ENCODE measurements around the gene ME3. TPM values are rescaled to one million over a fixed set of nuclear protein-coding genes. Genes with fewer than 3 reads are reported as not detected.

The ME3 gene
- polyA plus RNA-seq, 2 of the 4 experiments (the other 2 are of a cell fraction) = 19.7 to 22.3 TPM

DNA sequence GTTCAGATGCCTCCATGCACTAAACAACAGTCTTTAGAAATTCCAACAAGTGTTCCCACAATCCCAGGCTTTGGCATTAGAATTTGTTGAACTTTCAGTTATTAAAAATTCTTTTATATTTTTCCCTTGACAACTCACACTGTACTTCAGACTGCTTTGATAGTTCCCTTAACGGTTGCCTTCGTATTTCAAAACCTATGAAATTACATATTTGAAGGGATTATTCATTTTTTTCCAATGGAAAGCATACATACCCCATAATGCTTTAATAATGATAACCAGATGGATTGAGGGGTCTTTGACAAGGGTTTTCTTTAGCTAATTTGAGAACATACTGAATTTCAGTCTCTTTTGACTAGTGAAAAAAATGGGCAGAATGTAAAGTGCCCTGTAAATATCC lies 76.5 kb downstream of the ME3 start:
- Histone ChIP-seq H3K4me2 (no peak overlapping the region), H3K4me3 (no peak overlapping the region), H3K27ac (peak overlapping the region in 1 of 2 experiments; percentile 77; a peak in 3 of 6 replicates), H3K4me1 (peaks cover 46% of the 10 kb centered on the region), H3K9me3 (peaks cover 7% of the 10 kb centered on the region; the same call in 1 of the 3 replicates)
- TF ChIP-seq TFCP2L1 (CRISPR knock-in tag; IDR thresholded peaks at IDR 0.05) (no peak), NFE2L2 (conservative IDR thresholded peaks at IDR 0.05; ENCODE audit: low read length) (no peak), MAFK (IDR thresholded peaks at IDR 0.05; ENCODE audit: partially characterized antibody) (no peak), JUN (IDR thresholded peaks at IDR 0.05) (no peak), ZC3H11A (IDR thresholded peaks at IDR 0.05) (no peak), ESRRA (IDR thresholded peaks at IDR 0.05; ENCODE audit: borderline replicate concordance, low read length) (no peak), CHD4 (IDR thresholded peaks at IDR 0.05; ENCODE audit: borderline replicate concordance) (no peak), NR3C1 (IDR thresholded peaks at IDR 0.05) (no peak), RAD21 (conservative IDR thresholded peaks at IDR 0.05 in 1 of 2, IDR thresholded peaks at IDR 0.05 in 1 of 2) (no peak), HEYL (CRISPR knock-in tag; IDR thresholded peaks at IDR 0.05) (no peak), MYC (IDR thresholded peaks at IDR 0.05; ENCODE audit: borderline replicate concordance, low read length) (no peak), HOXA7 (CRISPR knock-in tag; IDR thresholded peaks at IDR 0.05) (no peak), HOXB5 (CRISPR knock-in tag; IDR thresholded peaks at IDR 0.05) (no peak), JUNB (IDR thresholded peaks at IDR 0.05) (no peak), EHMT2 (IDR thresholded peaks at IDR 0.05; ENCODE audit: low read depth) (no peak)
- TF ChIP-seq, protein P1, sequence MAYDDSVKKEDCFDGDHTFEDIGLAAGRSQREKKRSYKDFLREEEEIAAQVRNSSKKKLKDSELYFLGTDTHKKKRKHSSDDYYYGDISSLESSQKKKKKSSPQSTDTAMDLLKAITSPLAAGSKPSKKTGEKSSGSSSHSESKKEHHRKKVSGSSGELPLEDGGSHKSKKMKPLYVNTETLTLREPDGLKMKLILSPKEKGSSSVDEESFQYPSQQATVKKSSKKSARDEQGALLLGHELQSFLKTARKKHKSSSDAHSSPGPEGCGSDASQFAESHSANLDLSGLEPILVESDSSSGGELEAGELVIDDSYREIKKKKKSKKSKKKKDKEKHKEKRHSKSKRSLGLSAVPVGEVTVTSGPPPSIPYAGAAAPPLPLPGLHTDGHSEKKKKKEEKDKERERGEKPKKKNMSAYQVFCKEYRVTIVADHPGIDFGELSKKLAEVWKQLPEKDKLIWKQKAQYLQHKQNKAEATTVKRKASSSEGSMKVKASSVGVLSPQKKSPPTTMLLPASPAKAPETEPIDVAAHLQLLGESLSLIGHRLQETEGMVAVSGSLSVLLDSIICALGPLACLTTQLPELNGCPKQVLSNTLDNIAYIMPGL (CRISPR knock-in tag; IDR thresholded peaks at IDR 0.05; ENCODE audit: borderline replicate concordance) = no peak
- TF ChIP-seq, protein P2, sequence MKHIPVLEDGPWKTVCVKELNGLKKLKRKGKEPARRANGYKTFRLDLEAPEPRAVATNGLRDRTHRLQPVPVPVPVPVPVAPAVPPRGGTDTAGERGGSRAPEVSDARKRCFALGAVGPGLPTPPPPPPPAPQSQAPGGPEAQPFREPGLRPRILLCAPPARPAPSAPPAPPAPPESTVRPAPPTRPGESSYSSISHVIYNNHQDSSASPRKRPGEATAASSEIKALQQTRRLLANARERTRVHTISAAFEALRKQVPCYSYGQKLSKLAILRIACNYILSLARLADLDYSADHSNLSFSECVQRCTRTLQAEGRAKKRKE (CRISPR knock-in tag; IDR thresholded peaks at IDR 0.05; ENCODE audit: low read depth) = no peak
- ATAC-seq = no peak
- no peak for DNase-seq (ENCODE audit: low read depth in 1 of 2, low spot score in 1 of 2)
- ChIA-PET CTCF (interaction anchor here (1.1 to 4.6 kb wide), 4 partner anchors 13 to 217 kb away, joined by 3 to 34 read pairs (median 4); no protein-coding TSS in a partner anchor), POLR2A (no interaction called here)
- WGBS (ENCODE audit: missing lambda C conversion rate) = 96% methylated on average over 2 of the region's 2 CpGs
- no peak for FAIRE-seq

DNA sequence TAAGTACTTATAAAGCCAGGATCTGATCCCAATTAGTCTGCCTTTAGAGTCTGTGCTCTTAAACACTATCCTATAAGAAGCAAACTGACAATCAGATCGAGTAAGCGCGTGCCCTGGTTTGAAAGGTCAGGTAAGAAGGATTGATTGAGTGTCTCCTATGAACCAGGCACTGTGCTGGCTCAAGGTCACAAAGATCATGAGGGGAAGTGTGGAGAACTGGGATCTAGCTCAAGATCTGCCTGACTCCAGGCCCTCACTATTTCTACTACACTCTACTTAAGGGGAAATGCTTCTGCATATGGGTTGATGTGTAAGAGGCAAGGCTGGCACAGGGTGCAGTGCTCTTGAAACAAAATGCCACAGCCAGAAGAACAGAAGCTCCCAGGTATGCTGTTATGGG lies 77.0 kb downstream of the ME3 start:
- FAIRE-seq = no peak
- Histone ChIP-seq H3K27ac (peak overlapping the region; percentile 34 to 77; a peak in 4 of 6 replicates), H3K9me3 (peaks cover 7% of the 10 kb centered on the region; the same call in 1 of the 3 replicates), H3K4me2 (no peak overlapping the region), H3K4me1 (peaks cover 46% of the 10 kb centered on the region), H3K4me3 (no peak overlapping the region)
- TF ChIP-seq, protein P3, sequence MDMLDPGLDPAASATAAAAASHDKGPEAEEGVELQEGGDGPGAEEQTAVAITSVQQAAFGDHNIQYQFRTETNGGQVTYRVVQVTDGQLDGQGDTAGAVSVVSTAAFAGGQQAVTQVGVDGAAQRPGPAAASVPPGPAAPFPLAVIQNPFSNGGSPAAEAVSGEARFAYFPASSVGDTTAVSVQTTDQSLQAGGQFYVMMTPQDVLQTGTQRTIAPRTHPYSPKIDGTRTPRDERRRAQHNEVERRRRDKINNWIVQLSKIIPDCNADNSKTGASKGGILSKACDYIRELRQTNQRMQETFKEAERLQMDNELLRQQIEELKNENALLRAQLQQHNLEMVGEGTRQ (IDR thresholded peaks at IDR 0.05) = no peak
- TF ChIP-seq SREBF2 (IDR thresholded peaks at IDR 0.05) (no peak), RAD21 (conservative IDR thresholded peaks at IDR 0.05 in 1 of 2, IDR thresholded peaks at IDR 0.05 in 1 of 2) (no peak), JUN (IDR thresholded peaks at IDR 0.05) (no peak), KDM5A (IDR thresholded peaks at IDR 0.05) (no peak), RNF2 (IDR thresholded peaks at IDR 0.05; ENCODE audit: borderline replicate concordance, low read depth) (no peak), CBX8 (IDR thresholded peaks at IDR 0.05) (no peak)
- TF ChIP-seq, protein P4, sequence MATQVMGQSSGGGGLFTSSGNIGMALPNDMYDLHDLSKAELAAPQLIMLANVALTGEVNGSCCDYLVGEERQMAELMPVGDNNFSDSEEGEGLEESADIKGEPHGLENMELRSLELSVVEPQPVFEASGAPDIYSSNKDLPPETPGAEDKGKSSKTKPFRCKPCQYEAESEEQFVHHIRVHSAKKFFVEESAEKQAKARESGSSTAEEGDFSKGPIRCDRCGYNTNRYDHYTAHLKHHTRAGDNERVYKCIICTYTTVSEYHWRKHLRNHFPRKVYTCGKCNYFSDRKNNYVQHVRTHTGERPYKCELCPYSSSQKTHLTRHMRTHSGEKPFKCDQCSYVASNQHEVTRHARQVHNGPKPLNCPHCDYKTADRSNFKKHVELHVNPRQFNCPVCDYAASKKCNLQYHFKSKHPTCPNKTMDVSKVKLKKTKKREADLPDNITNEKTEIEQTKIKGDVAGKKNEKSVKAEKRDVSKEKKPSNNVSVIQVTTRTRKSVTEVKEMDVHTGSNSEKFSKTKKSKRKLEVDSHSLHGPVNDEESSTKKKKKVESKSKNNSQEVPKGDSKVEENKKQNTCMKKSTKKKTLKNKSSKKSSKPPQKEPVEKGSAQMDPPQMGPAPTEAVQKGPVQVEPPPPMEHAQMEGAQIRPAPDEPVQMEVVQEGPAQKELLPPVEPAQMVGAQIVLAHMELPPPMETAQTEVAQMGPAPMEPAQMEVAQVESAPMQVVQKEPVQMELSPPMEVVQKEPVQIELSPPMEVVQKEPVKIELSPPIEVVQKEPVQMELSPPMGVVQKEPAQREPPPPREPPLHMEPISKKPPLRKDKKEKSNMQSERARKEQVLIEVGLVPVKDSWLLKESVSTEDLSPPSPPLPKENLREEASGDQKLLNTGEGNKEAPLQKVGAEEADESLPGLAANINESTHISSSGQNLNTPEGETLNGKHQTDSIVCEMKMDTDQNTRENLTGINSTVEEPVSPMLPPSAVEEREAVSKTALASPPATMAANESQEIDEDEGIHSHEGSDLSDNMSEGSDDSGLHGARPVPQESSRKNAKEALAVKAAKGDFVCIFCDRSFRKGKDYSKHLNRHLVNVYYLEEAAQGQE (IDR thresholded peaks at IDR 0.05) = no peak
- TF ChIP-seq, protein P5, sequence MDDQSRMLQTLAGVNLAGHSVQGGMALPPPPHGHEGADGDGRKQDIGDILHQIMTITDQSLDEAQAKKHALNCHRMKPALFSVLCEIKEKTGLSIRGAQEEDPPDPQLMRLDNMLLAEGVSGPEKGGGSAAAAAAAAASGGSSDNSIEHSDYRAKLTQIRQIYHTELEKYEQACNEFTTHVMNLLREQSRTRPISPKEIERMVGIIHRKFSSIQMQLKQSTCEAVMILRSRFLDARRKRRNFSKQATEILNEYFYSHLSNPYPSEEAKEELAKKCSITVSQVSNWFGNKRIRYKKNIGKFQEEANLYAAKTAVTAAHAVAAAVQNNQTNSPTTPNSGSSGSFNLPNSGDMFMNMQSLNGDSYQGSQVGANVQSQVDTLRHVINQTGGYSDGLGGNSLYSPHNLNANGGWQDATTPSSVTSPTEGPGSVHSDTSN (IDR thresholded peaks at IDR 0.05) = no peak
- ChIA-PET CTCF (interaction anchor here (1.1 to 4.6 kb wide), 4 partner anchors 13 to 217 kb away, joined by 3 to 34 read pairs (median 3); no protein-coding TSS in a partner anchor), POLR2A (interaction anchor here (3.2 kb wide), 1 partner anchor 204 kb away, joined by 17 read pairs; the partner anchor contains the start of gene PRSS23)
- 90% methylated on average over 3 of the region's 3 CpGs for WGBS (ENCODE audit: missing lambda C conversion rate)
- DNase-seq (ENCODE audit: low read depth in 1 of 2, low spot score in 1 of 2) = no peak
- ATAC-seq = no peak

Measured in A549 (cell line).